Measurements from ENCODE around the gene KYNU.
"Not testable (repeated sequence)": the region's sequence is repeated elsewhere in the genome, so short reads cannot be mapped to it uniquely, and the experiment has no call there.

The KYNU gene

DNA sequence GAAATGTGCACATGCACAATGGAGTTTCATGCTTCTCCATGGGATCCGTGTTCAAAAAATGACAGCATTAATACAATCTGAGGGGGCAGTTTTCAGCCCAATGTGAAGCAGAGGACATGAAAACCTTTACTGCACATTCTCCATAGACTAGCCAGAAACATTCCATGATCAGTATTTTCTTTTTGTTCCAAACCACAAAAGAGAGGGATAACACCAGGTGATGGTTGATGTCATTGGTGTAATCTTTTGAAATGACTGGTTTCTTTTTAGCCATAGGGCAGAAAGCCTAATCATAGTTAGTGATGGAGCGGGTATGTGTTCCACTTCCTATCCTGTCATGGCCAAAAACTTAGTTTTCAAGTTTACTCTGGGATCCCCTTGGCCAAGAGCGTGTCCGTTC is 1.8 kb upstream of the KYNU start:
- no peak overlapping the region for H3K4me3 ChIP-seq (ENCODE audit: low read length)
- TF ChIP-seq, protein P1, sequence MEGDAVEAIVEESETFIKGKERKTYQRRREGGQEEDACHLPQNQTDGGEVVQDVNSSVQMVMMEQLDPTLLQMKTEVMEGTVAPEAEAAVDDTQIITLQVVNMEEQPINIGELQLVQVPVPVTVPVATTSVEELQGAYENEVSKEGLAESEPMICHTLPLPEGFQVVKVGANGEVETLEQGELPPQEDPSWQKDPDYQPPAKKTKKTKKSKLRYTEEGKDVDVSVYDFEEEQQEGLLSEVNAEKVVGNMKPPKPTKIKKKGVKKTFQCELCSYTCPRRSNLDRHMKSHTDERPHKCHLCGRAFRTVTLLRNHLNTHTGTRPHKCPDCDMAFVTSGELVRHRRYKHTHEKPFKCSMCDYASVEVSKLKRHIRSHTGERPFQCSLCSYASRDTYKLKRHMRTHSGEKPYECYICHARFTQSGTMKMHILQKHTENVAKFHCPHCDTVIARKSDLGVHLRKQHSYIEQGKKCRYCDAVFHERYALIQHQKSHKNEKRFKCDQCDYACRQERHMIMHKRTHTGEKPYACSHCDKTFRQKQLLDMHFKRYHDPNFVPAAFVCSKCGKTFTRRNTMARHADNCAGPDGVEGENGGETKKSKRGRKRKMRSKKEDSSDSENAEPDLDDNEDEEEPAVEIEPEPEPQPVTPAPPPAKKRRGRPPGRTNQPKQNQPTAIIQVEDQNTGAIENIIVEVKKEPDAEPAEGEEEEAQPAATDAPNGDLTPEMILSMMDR (IDR thresholded peaks at IDR 0.05; ENCODE audit: insufficient read depth, low read depth, low read length, missing control alignments): no peak
- peak; percentile 82 for DNase-seq (ENCODE audit: low read depth)

DNA sequence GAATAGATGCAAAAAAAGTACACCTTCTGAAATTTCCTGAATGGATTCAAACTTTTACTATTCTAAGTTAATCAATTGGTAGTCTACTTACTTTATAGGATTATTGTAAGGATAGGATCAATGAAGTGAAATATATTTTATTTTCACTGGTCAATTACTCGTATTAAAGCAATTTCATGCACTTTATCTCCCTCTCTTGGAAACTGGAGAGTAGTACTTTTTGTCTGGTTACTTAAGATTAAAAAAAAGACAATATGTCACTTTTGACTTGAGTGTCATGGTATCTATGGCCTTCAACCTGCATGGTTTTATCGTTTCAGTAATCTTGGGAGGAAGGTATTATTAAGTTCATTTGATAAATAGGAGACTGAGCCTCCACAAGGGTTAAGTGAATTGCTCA is 1.0 kb upstream of the KYNU start:
- no peak overlapping the region for H3K4me3 ChIP-seq (ENCODE audit: low read length)
- TF ChIP-seq, protein P1 (IDR thresholded peaks at IDR 0.05; ENCODE audit: insufficient read depth, low read depth, low read length, missing control alignments): no peak
- peak; percentile 35 for DNase-seq (ENCODE audit: low read depth)

DNA sequence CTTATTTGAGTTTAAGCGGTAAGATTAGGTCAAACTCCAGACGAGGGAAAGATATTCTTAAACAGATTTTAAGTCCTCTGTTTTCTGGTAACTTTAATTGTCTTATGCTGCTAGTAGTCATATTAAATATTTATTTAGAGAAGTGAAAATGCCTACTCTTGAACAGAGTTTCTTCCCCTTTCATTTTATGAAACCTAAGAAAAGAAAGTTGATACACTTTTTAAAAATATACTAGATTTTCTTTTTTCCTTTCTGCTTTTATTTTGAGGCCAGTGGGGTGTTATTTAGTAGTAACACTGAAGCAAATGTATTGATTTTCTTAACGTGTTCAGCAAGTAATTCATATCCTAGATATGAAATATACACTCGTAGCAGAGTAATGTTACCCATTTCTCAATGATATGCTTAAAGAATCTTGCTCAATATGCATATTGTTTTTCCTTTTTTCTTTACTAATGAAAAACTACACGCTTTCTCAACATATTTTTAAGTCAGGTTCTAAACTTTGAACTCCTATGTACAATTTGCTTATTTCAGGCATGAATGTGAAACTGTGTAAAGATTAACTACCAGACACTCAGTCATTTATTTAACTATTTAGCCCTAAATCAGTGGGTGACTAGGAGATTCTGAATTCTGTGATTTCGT is 691 bp downstream of the KYNU start:
- H3K4me3 ChIP-seq (ENCODE audit: low read length): peak overlapping the region; percentile 15
- TF ChIP-seq, protein P1 (IDR thresholded peaks at IDR 0.05; ENCODE audit: insufficient read depth, low read depth, low read length, missing control alignments): no peak
- no peak for DNase-seq (ENCODE audit: low read depth)

DNA sequence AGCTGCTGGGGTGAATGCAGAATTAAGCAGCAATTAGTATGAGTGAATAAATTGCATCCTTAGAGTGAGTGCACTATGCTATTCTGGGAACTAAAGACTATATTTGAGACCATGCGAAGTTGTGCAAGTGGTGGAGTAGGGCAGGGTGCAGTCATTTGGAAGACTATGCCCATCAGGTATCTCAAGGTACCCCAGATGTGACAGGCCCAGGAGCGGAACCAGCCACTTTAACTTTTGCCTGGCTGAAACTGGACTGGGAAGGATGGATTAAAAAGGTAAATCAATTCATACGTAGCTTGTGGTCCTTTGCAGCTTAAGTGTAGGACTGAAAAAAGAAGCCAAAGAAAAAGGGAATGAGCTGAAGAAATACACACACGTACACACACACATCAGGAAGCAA is 1.7 kb downstream of the KYNU start:
- DNase-seq (ENCODE audit: low read depth): no peak
- no peak overlapping the region for H3K4me3 ChIP-seq (ENCODE audit: low read length)
- TF ChIP-seq, protein P1 (IDR thresholded peaks at IDR 0.05; ENCODE audit: insufficient read depth, low read depth, low read length, missing control alignments): no peak

DNA sequence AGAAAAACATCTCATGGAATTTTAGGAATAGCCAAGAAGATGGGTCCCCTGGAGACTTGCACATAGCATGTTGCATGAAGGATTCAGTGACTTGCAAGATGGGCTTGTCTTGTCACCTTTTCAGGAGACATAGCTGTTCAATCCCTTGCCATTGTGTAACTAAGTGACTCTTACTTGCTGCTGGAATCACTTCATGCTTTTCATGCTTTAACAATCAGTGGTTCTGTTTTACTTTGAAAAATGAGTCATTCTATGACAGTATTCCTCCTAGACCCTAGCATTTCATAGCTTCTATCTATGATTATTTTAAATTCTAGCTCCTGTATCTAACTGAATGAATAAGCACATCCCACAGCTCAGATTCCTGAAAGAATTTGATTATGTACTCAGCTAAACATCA is 2.8 kb downstream of the KYNU start:
- H3K4me3 ChIP-seq (ENCODE audit: low read length): no peak overlapping the region
- TF ChIP-seq, protein P1 (IDR thresholded peaks at IDR 0.05; ENCODE audit: insufficient read depth, low read depth, low read length, missing control alignments): no peak
- peak; percentile 78 for DNase-seq (ENCODE audit: low read depth)

DNA sequence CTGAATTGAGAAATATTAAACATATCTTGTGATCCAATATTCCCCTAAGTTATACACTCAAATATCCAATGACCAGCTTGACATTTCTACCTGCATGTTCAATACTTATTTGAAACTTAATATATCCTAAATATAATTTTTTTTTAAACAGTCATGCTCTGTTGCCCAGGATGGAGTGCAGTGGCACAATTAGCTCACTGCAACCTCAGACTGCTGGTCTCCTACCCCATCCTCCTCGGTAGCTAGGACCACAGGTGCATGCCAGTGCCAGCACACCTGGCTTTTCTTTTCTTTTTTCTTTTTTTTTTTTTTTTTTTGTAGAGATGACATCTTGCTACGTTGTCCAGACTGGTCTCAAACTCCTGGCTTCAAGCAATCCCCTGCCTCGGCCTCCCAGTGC is 4.2 kb downstream of the KYNU start:
- TF ChIP-seq, protein P1 (IDR thresholded peaks at IDR 0.05; ENCODE audit: insufficient read depth, low read depth, low read length, missing control alignments): no peak
- DNase-seq (ENCODE audit: low read depth): no peak
- H3K4me3 ChIP-seq (ENCODE audit: low read length): no peak overlapping the region

DNA sequence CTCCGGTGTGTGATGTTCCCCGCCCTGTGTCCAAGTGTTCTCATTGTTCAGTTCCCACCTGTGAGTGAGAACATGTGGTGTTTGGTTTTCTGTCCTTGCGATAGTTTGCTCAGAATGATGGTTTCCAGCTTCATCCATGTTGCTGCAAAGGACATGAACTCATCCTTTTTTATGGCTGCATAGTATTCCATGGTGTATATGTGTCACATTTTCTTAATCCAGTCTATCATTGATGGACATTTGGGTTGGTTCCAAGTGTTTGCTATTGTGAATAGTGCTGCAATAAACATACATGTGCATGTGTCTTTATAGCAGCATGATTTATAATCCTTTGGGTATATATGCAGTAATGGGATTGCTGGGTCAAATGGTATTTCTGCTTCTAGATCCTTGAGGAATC is 5.0 kb downstream of the KYNU start:
- DNase-seq (ENCODE audit: low read depth); H3K4me3 ChIP-seq (ENCODE audit: low read length): not testable (repeated sequence)
